Gastrocnemius medialis (tissue), 4 donors: ENCODE data around the gene TNS1.

Source experiments
- POLR2A ChIP-seq, 2 donors: fragments of 450-650 bp; IDR thresholded peaks; one replicate each; pipeline ENCODE4 v1.6.1; 2017; ENCODE audit warnings: antibody characterized with exemption in 2 of 2, mild to moderate bottlenecking in 2 of 2, moderate library complexity in 2 of 2
- TF ChIP-seq, protein P1 (sequence below), 5 experiments: fragments of 450-650 bp in 3 of 5; fragments of 200-600 bp in 2 of 5; sonication (generic) in 2 of 5; IDR thresholded peaks in 4 of 5; conservative IDR thresholded peaks in 1 of 5; 1 replicate in 4 of 5; 2 replicates in 1 of 5; pipeline ENCODE4 v1.5.1; 2016 to 2019; ENCODE audit warnings: antibody characterized with exemption in 5 of 5, mild to moderate bottlenecking in 3 of 5, moderate library complexity in 3 of 5

DNA sequence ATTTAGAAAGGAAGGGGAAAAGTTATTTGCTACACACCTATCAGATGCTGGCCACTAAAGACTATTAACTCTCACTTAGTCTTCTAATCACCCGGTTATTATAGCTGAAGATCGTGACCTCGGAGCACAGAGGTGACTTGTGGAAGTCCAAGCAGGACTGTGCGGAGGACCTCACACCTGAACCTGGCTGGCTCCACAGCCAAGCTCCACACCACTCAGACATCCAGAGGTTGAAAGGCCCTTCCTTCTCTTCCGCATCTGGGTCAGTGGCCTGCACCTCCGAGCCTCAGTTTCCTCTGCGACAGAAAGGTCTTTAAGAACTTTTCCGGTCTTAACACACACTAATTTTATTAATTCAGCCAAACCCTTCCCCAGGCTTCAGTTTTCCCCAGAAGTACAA, 57.9 kb downstream of the TNS1 start:
- TF ChIP-seq, protein P1, sequence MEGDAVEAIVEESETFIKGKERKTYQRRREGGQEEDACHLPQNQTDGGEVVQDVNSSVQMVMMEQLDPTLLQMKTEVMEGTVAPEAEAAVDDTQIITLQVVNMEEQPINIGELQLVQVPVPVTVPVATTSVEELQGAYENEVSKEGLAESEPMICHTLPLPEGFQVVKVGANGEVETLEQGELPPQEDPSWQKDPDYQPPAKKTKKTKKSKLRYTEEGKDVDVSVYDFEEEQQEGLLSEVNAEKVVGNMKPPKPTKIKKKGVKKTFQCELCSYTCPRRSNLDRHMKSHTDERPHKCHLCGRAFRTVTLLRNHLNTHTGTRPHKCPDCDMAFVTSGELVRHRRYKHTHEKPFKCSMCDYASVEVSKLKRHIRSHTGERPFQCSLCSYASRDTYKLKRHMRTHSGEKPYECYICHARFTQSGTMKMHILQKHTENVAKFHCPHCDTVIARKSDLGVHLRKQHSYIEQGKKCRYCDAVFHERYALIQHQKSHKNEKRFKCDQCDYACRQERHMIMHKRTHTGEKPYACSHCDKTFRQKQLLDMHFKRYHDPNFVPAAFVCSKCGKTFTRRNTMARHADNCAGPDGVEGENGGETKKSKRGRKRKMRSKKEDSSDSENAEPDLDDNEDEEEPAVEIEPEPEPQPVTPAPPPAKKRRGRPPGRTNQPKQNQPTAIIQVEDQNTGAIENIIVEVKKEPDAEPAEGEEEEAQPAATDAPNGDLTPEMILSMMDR (IDR thresholded peaks at IDR 0.05 in 4 of 5, conservative IDR thresholded peaks at IDR 0.05 in 1 of 5) = no peak
- TF ChIP-seq POLR2A (IDR thresholded peaks at IDR 0.05) = no peak
